Stimulated activated CD4-positive, alpha-beta T cell treated with anti-CD3 and anti-CD28 coated beads, Interleukin-4, amount 100 ng/mL, for 4 hours (primary cell): ENCODE data around the gene SLC44A2.

ENCODE experiments used
- DNase-seq, 2 experiments: peaks; one replicate each; pipeline ENCODE4 v3.0.0-alpha.2; 2020

Gene SLC44A2

DNA sequence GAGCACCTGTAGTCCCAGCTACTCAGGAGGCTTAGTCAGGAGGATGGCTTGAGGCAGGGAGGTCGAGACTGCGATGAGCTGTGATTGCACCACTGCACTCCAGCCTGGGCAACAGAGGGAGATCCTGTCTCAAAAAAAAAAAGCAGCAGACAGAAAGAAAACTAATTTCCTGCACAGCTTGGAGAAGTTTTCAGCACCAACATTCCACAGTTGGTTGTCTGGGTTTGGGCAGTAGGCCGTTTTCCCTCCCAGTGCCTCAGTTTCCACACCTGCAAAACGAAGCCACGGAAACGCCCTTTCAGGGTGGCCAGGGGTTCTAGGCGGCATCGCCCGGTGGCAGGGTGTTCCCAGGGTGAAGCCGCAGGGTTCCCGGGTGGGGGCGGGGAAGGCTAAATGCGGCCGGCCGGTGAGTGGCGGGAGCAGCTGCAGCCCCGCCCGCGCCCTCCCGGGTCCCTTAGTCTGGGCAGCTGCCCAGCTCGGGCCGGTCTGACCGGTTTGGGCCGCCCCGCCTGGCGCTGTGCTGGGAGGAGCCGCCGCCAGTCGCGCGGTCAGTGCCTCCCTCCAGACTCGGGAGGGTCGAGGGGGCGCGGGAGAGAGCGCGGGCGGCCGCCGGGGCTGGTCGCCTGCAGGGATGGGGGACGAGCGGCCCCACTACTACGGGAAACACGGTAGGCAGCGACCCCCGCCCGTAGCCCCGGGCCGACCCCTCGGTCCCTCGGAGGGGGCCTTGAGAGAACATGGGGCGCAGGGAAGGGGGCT, at the start of gene SLC44A2:
TSS of gene SLC44A2 (plus strand) at position 551 of the 759 bp plus-strand sequence. CDS start at position 632, 81 bp downstream.
- DNase-seq, result no peak

DNA sequence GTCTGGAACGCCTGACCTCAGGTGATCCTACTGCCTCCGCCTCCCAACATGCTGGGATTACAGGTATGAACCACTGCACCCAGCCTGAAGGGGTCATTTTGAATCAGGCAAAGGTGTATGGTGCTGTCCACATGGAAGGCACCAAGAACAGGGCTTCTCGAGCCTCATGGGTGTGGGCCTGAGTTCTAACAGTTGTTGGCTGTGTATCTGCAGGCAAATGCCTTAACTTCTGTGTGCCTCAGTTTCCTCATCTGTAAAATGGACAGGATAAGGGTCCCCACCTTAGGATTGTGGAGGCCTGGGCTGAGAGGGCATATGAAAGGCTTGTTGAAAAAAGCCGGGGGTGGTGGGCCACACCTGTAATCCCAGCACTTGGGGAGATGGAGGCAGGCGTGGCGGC, 47.4 kb upstream of the SLC44A2 start:
- no peak for DNase-seq

DNA sequence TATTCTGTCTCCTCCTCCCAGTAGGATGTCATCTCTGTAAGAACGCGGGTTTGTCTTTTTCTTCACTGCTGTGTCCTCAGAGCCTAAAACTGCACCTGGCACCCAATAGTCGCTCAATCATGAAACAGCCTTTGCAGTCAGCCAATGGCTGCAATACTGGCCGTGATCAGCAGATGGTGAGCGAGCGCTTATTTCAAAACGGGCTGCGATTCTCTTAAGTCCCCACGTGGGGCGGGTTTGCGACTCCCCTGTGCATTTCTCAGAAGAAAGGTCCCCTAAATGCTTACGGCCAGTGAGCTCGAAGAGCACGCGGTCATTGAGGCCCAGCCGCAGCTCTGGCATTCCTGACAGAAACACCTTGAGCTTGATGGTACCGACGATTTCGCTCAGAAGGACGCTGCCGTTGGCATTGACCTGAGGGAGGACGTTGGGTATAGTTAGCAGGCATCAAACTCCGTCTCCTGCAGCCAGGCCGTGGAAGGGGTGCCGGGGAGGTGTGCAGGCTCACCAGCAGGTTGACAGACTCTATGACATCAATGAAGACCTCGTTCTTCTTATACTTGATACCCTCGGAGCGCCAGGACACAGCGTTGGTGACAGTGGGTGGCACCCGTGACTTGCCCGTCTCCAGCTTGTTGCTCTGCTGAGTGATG, 44.2 kb upstream of the SLC44A2 start:
- peak; percentile 83 to 87 for DNase-seq

DNA sequence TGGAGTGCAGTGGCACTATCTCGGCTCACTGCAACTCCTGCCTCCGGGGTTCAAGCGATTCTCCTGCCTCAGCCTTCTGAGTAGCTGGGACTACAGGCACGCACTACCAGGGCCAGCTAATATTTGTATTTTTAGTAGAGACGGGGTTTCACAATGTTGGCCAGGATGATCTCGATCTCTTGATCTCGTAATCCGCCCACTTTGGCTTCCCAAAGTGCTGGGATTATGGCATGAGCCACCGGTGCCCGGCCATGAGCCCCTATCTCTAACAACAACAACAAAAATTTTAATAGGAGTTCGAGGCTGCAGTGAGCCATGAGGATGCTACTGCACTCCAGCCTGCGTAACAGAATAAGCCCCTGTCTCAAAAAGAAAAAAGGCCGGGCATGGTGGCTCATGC, 43.3 kb upstream of the SLC44A2 start:
- no peak for DNase-seq

DNA sequence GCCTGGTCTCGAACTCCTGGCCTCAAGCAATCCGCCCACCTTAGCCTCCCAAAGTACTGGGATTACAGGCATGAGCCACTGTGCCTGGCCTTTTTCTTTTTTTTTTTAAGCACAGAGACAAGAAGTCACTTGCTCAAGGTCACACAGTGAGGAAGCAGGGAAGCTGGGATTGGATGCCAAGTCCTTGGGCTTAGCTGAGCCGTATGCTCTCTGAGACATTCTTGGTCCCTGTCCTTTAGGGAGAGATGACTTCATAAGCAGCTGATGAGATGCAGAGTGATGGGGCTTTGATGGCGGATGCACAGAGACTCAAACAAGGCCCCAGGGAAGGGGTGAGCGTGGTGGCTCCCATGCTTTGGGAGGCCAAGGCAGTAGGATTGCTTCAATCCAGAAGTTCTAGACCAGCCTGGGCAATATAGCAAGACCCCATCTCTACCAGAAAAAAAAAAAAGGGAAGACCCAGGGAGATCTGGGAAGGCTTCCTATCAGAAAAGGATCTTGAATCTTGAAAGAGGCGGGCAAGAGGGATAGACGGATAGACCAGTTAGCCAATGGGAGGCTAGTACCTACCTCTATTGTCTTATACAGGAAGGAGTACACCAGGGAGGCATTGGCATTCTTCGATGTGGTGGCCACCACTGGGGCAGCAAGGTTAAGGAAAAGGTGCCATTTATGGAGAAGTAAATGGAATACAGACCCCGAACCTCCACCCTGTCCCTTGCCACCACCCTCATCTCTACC, 42.1 kb upstream of the SLC44A2 start:
- DNase-seq, result no peak

- DNase-seq, result no peak
Measured at GRCh38 chr19:10586396-10586795, 39.0 kb upstream of the SLC44A2 start.

- no peak for DNase-seq
Measured at GRCh38 chr19:10587022-10587838, 38.1 kb upstream of the SLC44A2 start, which contains the start of gene AP1M2. AP1M2 (minus strand) TSS chr19:10587312; CDS start chr19:10587231, 81 bp downstream.

DNA sequence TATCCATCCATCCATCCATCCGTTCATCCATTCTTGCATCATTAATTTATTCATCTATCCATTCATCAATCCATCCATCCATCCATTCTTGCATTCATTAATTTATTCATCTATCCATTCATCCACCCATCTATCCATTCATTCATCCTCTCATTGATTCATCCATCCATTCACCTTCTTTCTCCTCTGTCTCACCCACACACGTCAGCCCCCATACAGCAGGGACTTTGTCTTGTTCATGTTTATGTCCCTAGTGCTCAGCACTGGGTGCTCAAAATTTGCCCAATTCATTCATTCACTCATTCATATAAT, 37.6 kb upstream of the SLC44A2 start:
- no peak for DNase-seq

DNA sequence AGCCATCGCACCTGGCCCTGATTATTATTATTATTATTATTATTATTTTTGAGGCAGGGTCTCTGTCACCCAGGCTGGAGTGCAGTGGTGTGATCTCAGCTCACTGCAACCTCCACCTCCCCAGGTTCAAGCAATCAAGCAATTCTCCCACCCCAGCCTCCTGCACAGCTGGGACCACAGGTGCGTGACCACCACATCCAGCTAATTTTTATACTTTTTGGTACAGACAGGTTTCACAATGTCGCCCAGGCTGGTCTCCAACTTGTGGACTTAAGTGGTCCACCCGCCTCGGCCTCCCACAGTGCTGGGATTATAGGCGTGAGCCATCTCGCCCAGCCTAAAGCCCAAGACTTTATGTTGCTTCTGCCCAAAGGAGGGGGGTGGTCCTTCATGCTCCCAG, 32.2 kb upstream of the SLC44A2 start:
- no peak for DNase-seq

DNA sequence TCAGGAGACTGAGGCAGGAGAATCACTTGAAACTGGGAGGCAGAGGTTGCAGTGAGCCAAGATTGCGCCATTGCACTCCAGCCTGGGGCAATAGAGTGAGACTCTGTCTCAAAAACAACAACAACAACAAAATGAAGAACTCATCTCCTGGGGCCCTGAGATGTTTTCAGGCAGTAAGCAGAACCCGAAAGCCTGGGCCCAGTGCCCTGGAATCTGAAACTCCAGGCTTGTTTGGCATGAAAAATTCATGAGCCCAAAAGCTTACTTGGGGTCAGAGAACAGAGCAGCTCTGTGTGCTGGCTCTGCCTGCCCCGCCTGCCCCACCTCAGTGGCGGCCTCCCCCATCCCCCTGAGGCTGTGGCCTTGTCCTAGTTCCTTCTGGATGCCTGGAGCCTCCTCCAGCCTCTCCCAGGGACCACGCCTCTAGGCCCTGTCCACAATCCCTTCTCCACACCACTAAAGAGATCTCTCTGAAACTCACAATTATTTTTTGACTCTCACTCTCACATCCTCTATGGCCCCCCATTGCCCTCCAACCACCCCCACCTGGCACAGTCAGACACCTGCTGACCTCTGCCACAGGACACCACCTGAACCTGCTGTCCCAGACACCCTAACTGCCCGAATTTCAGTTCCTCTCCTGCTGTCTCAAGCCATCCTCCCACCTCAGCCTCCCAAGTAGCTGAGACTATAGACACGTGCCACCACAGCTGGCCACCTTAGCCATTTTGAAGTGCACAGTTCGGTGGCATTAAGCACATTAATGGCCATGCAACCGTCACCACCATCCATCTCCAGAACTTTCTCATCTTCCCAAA, 31.3 kb upstream of the SLC44A2 start:
- DNase-seq, result no peak

DNA sequence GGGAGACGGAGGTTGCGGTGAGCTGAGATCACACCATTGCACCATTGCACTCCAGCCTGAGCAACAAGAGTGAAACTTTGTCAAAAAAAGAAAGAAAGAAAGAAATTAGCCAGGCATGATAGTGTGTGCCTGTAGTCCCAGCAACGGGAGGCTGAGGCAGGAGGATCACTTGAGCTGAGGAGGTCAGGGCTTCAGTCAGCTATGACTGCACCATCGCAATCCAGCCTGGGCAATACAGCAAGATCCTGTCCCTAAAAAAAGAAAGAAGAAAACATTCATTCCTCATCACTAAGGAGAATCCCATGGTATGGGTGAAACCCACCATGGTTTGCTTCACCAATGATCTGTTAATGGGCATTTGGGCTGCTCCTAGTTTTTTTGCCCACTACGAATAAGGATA, 25.2 kb upstream of the SLC44A2 start:
- no peak for DNase-seq

DNA sequence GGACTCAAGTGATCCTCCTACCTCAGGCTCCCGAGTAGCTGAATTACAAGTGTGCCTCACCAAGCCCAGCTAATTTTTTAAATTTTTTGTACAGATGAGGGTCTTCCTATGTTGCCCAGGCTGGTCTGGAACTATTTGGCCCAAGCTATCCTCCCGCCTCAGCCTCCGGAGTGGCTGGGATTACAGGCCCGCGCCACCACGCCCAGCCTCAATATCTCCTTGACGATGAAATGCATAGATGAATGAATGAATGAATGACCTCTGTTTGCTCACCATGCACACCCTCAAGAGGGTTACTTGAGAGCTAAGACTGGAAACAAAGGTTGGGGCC, 23.4 kb upstream of the SLC44A2 start:
- DNase-seq, result no peak

- peak; percentile 83 to 92 for DNase-seq
Measured at GRCh38 chr19:10602330-10603083, 22.8 kb upstream of the SLC44A2 start.

- peak; percentile 59 to 83 for DNase-seq
Measured at GRCh38 chr19:10603084-10603872, 22.1 kb upstream of the SLC44A2 start.

DNA sequence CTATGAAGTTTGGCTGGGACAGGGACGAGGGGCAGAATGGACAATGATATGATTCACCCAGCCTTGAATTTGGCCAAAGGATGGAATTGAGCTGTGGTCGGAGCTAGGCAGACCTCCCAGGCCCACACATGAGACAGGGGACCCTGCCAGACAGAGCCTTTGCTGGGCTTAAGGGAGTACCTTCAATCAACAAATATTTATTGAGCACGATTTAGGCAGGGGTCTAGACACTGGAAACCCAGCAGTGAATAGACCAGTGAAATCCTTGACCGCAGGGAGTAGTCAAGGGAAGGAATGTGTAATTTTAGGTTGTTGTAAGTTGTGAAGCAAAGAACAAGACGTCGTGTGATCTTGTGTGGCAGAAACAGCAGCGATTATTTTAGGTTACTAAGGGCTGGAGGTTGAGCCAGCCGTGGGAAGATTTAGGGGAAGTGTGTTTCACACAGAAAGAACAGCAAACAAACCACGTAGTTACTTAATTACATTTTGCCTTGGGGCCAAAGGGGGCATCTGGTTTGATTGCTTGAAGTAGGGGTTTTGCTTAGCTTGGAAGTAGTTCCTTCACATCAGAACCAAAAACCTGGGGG, 21.4 kb upstream of the SLC44A2 start:
- peak in 1 of 2 experiments; percentile 27 for DNase-seq

DNA sequence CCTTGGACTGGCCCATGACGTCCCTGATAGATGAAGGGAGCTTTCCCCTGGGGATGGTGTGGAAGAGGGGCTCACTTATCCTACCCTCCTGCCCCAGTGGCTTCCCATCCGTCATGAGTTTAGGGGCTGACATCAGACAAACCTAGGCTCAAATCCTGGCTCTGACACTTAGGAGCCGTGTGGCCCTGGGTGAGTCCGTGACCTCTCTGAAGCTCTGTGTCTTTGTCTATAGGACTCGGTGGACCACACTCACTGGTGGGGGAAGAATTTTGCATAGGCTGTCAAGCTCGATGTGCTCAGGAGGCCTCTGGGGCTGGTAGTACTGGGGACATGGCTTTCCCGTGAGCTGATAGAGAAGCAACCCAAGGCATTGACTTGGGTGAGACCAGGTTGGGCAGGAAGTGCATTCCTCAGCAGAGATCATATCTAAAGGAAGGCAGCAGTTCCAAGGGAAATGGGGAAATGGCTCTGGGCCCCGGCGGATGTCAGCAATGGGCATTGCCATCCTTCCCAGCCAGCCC, 20.8 kb upstream of the SLC44A2 start:
- DNase-seq, result peak in 1 of 2 experiments; percentile 2

DNA sequence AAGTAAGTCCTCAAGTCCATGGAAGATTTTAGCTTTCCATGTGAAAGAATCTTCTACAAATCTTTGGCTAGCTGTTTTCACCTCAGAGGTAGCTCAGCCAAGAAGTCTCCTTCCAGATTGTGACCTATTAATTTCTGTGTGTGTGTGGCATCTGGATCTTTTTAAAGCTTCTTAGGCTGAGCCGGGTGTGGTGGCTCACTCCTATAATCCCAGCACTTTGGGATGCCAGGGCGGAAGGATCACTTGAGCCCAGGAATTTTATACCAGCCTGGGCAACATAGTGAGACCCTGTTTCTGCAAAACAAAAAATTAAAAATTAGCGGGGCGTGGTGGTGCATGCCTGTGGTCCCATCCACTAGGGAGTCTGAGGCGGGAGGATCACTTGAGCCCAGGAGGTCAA, 13.4 kb upstream of the SLC44A2 start:
- DNase-seq, result no peak

DNA sequence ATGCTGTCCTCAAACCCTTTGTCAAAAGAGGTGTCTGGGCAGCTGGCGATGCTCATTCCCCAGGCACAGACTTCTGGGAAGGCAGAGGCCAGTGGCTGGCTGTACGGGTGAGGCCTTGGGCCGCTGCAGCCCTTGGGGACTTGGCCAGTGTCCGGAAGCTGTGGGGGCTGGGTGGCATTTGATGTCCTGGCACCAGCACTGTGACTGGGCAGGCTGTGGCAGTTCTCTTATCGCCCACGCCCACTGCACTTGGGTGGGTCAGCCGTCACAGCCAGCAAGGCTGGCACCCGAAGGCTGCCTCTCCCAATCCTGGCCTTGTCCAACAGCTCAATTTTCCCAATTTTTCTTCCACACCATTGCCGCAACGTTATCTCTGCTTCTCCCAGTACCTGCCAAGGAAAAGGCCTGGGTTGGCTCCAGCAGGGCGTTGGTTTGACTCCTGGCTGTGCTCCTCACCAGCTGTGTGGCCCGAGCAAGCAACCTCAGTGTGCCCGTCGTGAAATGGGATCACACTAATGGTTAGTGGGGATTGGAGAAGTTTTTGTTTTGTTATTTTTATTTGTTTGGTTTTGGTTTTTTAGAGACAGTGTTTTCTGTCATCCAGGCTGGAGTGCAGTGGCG, 12.7 kb upstream of the SLC44A2 start:
- DNase-seq, result no peak

- DNase-seq, result no peak
Measured at GRCh38 chr19:10615429-10616023, 9.8 kb upstream of the SLC44A2 start.
